Measurements from ENCODE around the gene UNC13C. TPM values are rescaled to one million over a fixed set of nuclear protein-coding genes. Genes with fewer than 3 reads are reported as not detected.

UNC13C gene
- polyA plus RNA-seq, 1 of the 3 experiments (the other 2 are of a cell fraction), result not detected

GRCh38 chr15:54033356-54033860 is 55.2 kb downstream of the UNC13C start:
- Histone ChIP-seq H3K4me2 (no peak overlapping the region), H3F3A (replicated peaks; ENCODE audit: insufficient read depth) (no peaks in the 10 kb centered on the region), H3K4me3 (ENCODE audit: low read depth in 2 of 2, low read length in 1 of 2) (no peak overlapping the region), H3K4me1 (ENCODE audit: control insufficient read depth in 1 of 2, insufficient read depth in 2 of 2, low read depth in 1 of 2, low read length in 1 of 2) (no peaks in the 10 kb centered on the region), H3K9me3 (no peaks in the 10 kb centered on the region), H4K20me1 (ENCODE audit: insufficient read depth) (no peaks in the 10 kb centered on the region), H3K9me2 (no peaks in the 10 kb centered on the region), H2AFZ (ENCODE audit: low read depth) (no peak overlapping the region), H3K27me3 (ENCODE audit: insufficient read depth) (no peaks in the 10 kb centered on the region), H3K36me3 (replicated peaks in 1 of 2; ENCODE audit: control insufficient read depth in 1 of 2, insufficient read depth in 2 of 2, low read length in 1 of 2) (no peaks in the 10 kb centered on the region), H3K9ac (no peak overlapping the region), H3K79me2 (ENCODE audit: insufficient read depth) (no peaks in the 10 kb centered on the region), H3K27ac (ENCODE audit: low read depth in 2 of 2, low read length in 1 of 2) (no peak overlapping the region)
- DNase-seq, result no peak
- TF ChIP-seq MAX (IDR thresholded peaks at IDR 0.05; ENCODE audit: low read depth) (no peak), JUND (IDR thresholded peaks at IDR 0.05) (no peak), POLR2AphosphoS5 (IDR thresholded peaks at IDR 0.05; ENCODE audit: low read depth, low read length) (no peak), IRF3 (IDR thresholded peaks at IDR 0.05; ENCODE audit: low read depth, low read length) (no peak), NFIC (IDR thresholded peaks at IDR 0.05; ENCODE audit: borderline replicate concordance) (no peak), USF2 (IDR thresholded peaks at IDR 0.05; ENCODE audit: borderline replicate concordance, low read depth, low read length) (no peak), FOXJ3 (CRISPR knock-in tag; IDR thresholded peaks at IDR 0.05) (no peak), FOXM1 (IDR thresholded peaks at IDR 0.05; ENCODE audit: low read depth) (no peak), RFX5 (IDR thresholded peaks at IDR 0.05; ENCODE audit: low read length) (no peak), USF1 (IDR thresholded peaks at IDR 0.05; ENCODE audit: borderline replicate concordance, low read depth) (no peak), ELF1 (IDR thresholded peaks at IDR 0.05) (no peak), PBX3 (IDR thresholded peaks at IDR 0.05) (no peak), EP300 (IDR thresholded peaks at IDR 0.05; ENCODE audit: borderline replicate concordance in 1 of 2, low read depth in 1 of 2, low read length in 1 of 2) (no peak), FOSL2 (IDR thresholded peaks at IDR 0.05; ENCODE audit: borderline replicate concordance, low read depth) (no peak), SIN3A (IDR thresholded peaks at IDR 0.05; ENCODE audit: borderline replicate concordance, low read depth, low read length) (no peak), GABPA (IDR thresholded peaks at IDR 0.05; ENCODE audit: low read depth) (no peak), RAD21 (IDR thresholded peaks at IDR 0.05; ENCODE audit: low read length) (no peak), RXRA (IDR thresholded peaks at IDR 0.05; ENCODE audit: borderline replicate concordance, low read depth) (no peak), EZH2phosphoT487 (IDR thresholded peaks at IDR 0.05; ENCODE audit: borderline replicate concordance, low read depth) (no peak)
- POLR2A ChIA-PET, result interaction anchor here (0.5 kb wide), 1 partner anchor 48 kb away, joined by 3 read pairs; no protein-coding TSS in a partner anchor
- 0% methylated on average over 3 of the region's 3 CpGs for WGBS (ENCODE audit: low lambda C conversion rate)
- CTCF ChIA-PET, result interaction anchor here (1.1 kb wide), 1 partner anchor 48 kb away, joined by 3 read pairs; no protein-coding TSS in a partner anchor
